GM21737 (cell line): Measurements from ENCODE around the gene STXBP5.

ENCODE experiments used
- ATAC-seq: cut with Tn5 transposase; IDR thresholded peaks from one replicate; pipeline ENCODE4 v1.9.1; 2021; ENCODE audit warnings: mild to moderate bottlenecking, moderate library complexity; ENCODE audit not compliant: unreplicated experiment

The STXBP5 gene

GRCh38 chr6:147283460-147283859 is 79.2 kb downstream of the STXBP5 start:
- ATAC-seq: no peak

- ATAC-seq: peak; percentile 77
Measured at GRCh38 chr6:147285087-147285855, 81.1 kb downstream of the STXBP5 start.

- ATAC-seq: no peak
Measured at GRCh38 chr6:147287869-147288271, 83.7 kb downstream of the STXBP5 start.

- no peak for ATAC-seq
Measured at GRCh38 chr6:147297124-147297523, 92.9 kb downstream of the STXBP5 start.

- ATAC-seq: no peak
Measured at GRCh38 chr6:147297663-147298316, 93.6 kb downstream of the STXBP5 start.

GRCh38 chr6:147298461-147298860 is 94.2 kb downstream of the STXBP5 start:
- ATAC-seq: no peak

- ATAC-seq: no peak
Measured at GRCh38 chr6:147299035-147299434, 94.8 kb downstream of the STXBP5 start.

- no peak for ATAC-seq
Measured at GRCh38 chr6:147301070-147301469, 96.9 kb downstream of the STXBP5 start.

GRCh38 chr6:147304016-147304415 is 99.8 kb downstream of the STXBP5 start:
- no peak for ATAC-seq

GRCh38 chr6:147310521-147310920 is 106.3 kb downstream of the STXBP5 start:
- ATAC-seq: no peak

GRCh38 chr6:147311218-147311617 is 107.0 kb downstream of the STXBP5 start:
- no peak for ATAC-seq

GRCh38 chr6:147321260-147321659 is 117.0 kb downstream of the STXBP5 start:
- ATAC-seq: no peak

GRCh38 chr6:147322299-147323162 is 118.3 kb downstream of the STXBP5 start:
- ATAC-seq: peak; percentile 97

GRCh38 chr6:147325557-147325956 is 121.3 kb downstream of the STXBP5 start:
- no peak for ATAC-seq

- ATAC-seq: no peak
Measured at GRCh38 chr6:147331401-147331800, 127.2 kb downstream of the STXBP5 start.

- ATAC-seq: no peak
Measured at GRCh38 chr6:147337921-147338320, 133.7 kb downstream of the STXBP5 start.

GRCh38 chr6:147341486-147341885 is 137.3 kb downstream of the STXBP5 start:
- ATAC-seq: no peak

GRCh38 chr6:147345902-147346301 is 141.7 kb downstream of the STXBP5 start:
- no peak for ATAC-seq

- ATAC-seq: no peak
Measured at GRCh38 chr6:147347179-147347881, 143.1 kb downstream of the STXBP5 start.

GRCh38 chr6:147347882-147348575 is 143.8 kb downstream of the STXBP5 start:
- ATAC-seq: no peak
